ENCODE measurements around the gene CORO1C. TPM values are rescaled to one million over a fixed set of nuclear protein-coding genes. Genes with fewer than 3 reads are reported as not detected.
A peak's percentile ranks its signal among the peaks of the same experiment; 100 is the strongest.

Gene CORO1C
- total RNA-seq, 6 experiments from 2014 or later, result 36.6 to 100 (median 57.5) TPM

GRCh38 chr12:108618079-108618952, 113.0 kb downstream of the CORO1C start:
- Histone ChIP-seq H3K27me3 (no peaks in the 10 kb centered on the region), H3K27ac (no peak overlapping the region), H3K4me1 (no peaks in the 10 kb centered on the region), H3K9me3 (no peaks in the 10 kb centered on the region), H3K4me3 (no peak overlapping the region), H3K36me3 (no peaks in the 10 kb centered on the region)
- WGBS (ENCODE audit: insufficient coverage, low coverage, low lambda C conversion rate, missing lambda C conversion rate), result 15% methylated on average over 4 of the region's 16 CpGs
- intact Hi-C loops (cut with DNase I), result no loop called here
- TF ChIP-seq CTCF (IDR thresholded peaks at IDR 0.05) (peak; percentile 87 to 100 (median 99)), POLR2A (IDR thresholded peaks at IDR 0.05) (no peak)
- DNase-seq (peak; percentile 75 to 78 (median 76)), ATAC-seq (peak; percentile 84 to 91 (median 90))

- Histone ChIP-seq H3K27me3 (no peaks in the 10 kb centered on the region), H3K4me1 (no peaks in the 10 kb centered on the region), H3K36me3 (no peaks in the 10 kb centered on the region), H3K27ac (no peak overlapping the region), H3K9me3 (no peaks in the 10 kb centered on the region), H3K4me3 (no peak overlapping the region)
- ATAC-seq (peak in 3 of 4 donors; percentile 10 to 36 (median 12)), DNase-seq (no peak)
- intact Hi-C loops (cut with DNase I), result no loop called here
- 45% methylated on average over 9 of the region's 14 CpGs for WGBS (ENCODE audit: insufficient coverage, low coverage, low lambda C conversion rate, missing lambda C conversion rate)
- TF ChIP-seq POLR2A (IDR thresholded peaks at IDR 0.05) (no peak), CTCF (IDR thresholded peaks at IDR 0.05) (no peak)
These were observed 114.1 kb downstream of the CORO1C start for GRCh38 chr12:108616941-108617858.

- intact Hi-C loops (cut with DNase I), result no loop called here
- no peak for ATAC-seq
These were observed 115.0 kb downstream of the CORO1C start for GRCh38 chr12:108616359-108616758.

GRCh38 chr12:108615918-108616317, 115.4 kb downstream of the CORO1C start:
- intact Hi-C loops (cut with DNase I), result no loop called here
- 100% methylated on average over 1 of the region's 1 CpG for WGBS (ENCODE audit: insufficient coverage, low coverage, low lambda C conversion rate, missing lambda C conversion rate)
- no peak for DNase-seq
- H3K27me3 ChIP-seq, result no peaks in the 10 kb centered on the region
- no peaks in the 10 kb centered on the region for H3K9me3 ChIP-seq
- TF ChIP-seq CTCF (IDR thresholded peaks at IDR 0.05) (no peak), POLR2A (IDR thresholded peaks at IDR 0.05) (no peak)
- no peaks in the 10 kb centered on the region for H3K4me1 ChIP-seq
- no peak overlapping the region for H3K4me3 ChIP-seq
- no peak for ATAC-seq
- H3K27ac ChIP-seq, result no peak overlapping the region
- H3K36me3 ChIP-seq, result no peaks in the 10 kb centered on the region

More at GRCh38 chr12:108616359-108616758, 115.0 kb downstream of the CORO1C start:
- no peak for DNase-seq
- no peak for TF ChIP-seq CTCF (IDR thresholded peaks at IDR 0.05)
- Histone ChIP-seq H3K36me3 (no peaks in the 10 kb centered on the region), H3K27me3 (no peaks in the 10 kb centered on the region), H3K4me1 (no peaks in the 10 kb centered on the region), H3K9me3 (no peaks in the 10 kb centered on the region), H3K4me3 (no peak overlapping the region), H3K27ac (no peak overlapping the region)
- WGBS (ENCODE audit: insufficient coverage, low coverage, low lambda C conversion rate, missing lambda C conversion rate), result 79% methylated on average over 2 of the region's 2 CpGs

Data from right lobe of liver (tissue), 6 donors.